Choroid plexus epithelial cell (primary cell): ENCODE measurements around the gene TIAM2.

Source experiments
- DNase-seq: peaks from one replicate; pipeline ENCODE4 v3.0.0-alpha.2; 2010; ENCODE audit warnings: low read depth
- H3K4me3 ChIP-seq: 2 replicates; pipeline ENCODE4 v1.5.1; 2011; ENCODE audit warnings: low read depth, mild to moderate bottlenecking, control low read depth, low read length, moderate library complexity
- CTCF ChIP-seq: conservative IDR thresholded peaks from 2 replicates; pipeline ENCODE4 v1.5.1; 2011; ENCODE audit warnings: low read depth, mild to moderate bottlenecking, control low read depth, inconsistent platforms, low read length, moderate library complexity

Gene TIAM2

GRCh38 chr6:155033021-155033791 lies 38.1 kb downstream of the TIAM2 start:
- TF ChIP-seq CTCF, result no peak
- peak; percentile 51 for DNase-seq
- H3K4me3 ChIP-seq, result no peak overlapping the region

- DNase-seq, result no peak
- TF ChIP-seq CTCF, result no peak
- no peak overlapping the region for H3K4me3 ChIP-seq
Measured at GRCh38 chr6:155036907-155037306, 41.8 kb downstream of the TIAM2 start.

GRCh38 chr6:155038104-155038503 lies 43.0 kb downstream of the TIAM2 start:
- no peak for DNase-seq
- H3K4me3 ChIP-seq, result no peak overlapping the region

GRCh38 chr6:155038527-155038926 lies 43.4 kb downstream of the TIAM2 start:
- H3K4me3 ChIP-seq, result no peak overlapping the region
- TF ChIP-seq CTCF, result no peak
- DNase-seq, result no peak

More at GRCh38 chr6:155038104-155038503, 43.0 kb downstream of the TIAM2 start:
- TF ChIP-seq CTCF, result no peak

- no peak for TF ChIP-seq CTCF
- DNase-seq, result no peak
- H3K4me3 ChIP-seq, result no peak overlapping the region
Measured at GRCh38 chr6:155039618-155040017, 44.5 kb downstream of the TIAM2 start.

- DNase-seq, result no peak
- no peak for TF ChIP-seq CTCF
- no peak overlapping the region for H3K4me3 ChIP-seq
Measured at GRCh38 chr6:155040154-155040553, 45.0 kb downstream of the TIAM2 start.

GRCh38 chr6:155040901-155041650 lies 46.0 kb downstream of the TIAM2 start:
- no peak for TF ChIP-seq CTCF
- DNase-seq, result no peak
- H3K4me3 ChIP-seq, result no peak overlapping the region
